ENCODE measurements around the gene COG8. TPM values are rescaled to one million over a fixed set of nuclear protein-coding genes. Genes with fewer than 3 reads are reported as not detected.

The COG8 gene
- total RNA-seq, 1 donor from 2014 or later, result 31.1 TPM

DNA sequence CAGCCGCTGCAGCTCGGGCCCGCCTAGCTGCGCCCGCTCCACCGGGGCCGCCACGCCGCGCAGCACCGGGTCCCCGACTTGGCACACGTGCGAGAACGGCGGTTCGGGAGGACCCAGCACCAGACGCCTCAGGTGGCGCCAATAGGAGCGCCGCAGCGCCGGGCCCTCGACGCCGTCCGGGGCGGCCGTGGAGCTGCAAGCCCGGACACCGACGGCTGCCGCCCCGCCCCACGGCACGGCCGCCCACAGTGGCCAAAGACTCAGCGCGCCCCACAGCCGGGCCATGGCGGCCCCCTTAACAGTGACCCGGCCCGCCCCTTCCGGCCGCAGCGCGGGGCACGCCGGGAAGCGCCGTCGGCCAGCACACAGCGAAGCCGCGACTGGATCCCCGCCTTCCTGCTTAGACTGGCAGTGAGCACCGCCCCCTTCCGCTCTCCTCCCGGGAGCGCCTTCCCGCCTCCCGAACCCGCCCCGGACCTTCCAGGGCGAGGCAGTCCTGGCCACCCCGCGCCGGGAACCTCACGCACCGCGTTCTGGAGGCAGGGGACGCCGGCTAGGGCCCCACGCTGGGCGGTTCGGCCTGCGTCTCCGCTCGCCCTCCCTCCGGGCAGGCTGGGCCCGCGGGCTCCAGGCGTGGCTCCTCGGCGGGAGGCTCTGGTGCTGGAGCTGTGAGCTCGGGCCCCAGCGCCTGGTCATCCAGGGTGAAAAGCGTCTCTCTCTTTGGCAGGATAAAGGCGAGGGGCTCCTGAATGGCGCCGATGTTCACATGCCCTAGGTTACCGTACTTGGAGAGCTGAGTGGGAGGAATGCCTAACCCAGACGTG is 8.9 kb downstream of the COG8 start, which contains the start of gene PDF:
Gene PDF, minus strand, starts transcription at position 303 of the 824 bp plus-strand sequence. Its CDS starts 18 bp downstream, at position 285.
- intact Hi-C loops (cut with DNase I), result no loop called here
- Histone ChIP-seq H3K4me3 (peak within 1 kb of the TSS; percentile 93), H3K27ac (peak within 1 kb of the TSS; percentile 90), H3K36me3 (peaks cover 77% of the 10 kb centered on the region), H3K27me3 (ENCODE audit: low read depth) (no peaks in the 10 kb centered on the region), H3K4me1 (peaks cover 32% of the 10 kb centered on the region), H3K9me3 (no peaks in the 10 kb centered on the region)
- ATAC-seq, result peak; percentile 98 to 99
- TF ChIP-seq, protein P1, sequence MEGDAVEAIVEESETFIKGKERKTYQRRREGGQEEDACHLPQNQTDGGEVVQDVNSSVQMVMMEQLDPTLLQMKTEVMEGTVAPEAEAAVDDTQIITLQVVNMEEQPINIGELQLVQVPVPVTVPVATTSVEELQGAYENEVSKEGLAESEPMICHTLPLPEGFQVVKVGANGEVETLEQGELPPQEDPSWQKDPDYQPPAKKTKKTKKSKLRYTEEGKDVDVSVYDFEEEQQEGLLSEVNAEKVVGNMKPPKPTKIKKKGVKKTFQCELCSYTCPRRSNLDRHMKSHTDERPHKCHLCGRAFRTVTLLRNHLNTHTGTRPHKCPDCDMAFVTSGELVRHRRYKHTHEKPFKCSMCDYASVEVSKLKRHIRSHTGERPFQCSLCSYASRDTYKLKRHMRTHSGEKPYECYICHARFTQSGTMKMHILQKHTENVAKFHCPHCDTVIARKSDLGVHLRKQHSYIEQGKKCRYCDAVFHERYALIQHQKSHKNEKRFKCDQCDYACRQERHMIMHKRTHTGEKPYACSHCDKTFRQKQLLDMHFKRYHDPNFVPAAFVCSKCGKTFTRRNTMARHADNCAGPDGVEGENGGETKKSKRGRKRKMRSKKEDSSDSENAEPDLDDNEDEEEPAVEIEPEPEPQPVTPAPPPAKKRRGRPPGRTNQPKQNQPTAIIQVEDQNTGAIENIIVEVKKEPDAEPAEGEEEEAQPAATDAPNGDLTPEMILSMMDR (IDR thresholded peaks at IDR 0.05), result no peak
- DNase-seq, result peak; percentile 97

DNA sequence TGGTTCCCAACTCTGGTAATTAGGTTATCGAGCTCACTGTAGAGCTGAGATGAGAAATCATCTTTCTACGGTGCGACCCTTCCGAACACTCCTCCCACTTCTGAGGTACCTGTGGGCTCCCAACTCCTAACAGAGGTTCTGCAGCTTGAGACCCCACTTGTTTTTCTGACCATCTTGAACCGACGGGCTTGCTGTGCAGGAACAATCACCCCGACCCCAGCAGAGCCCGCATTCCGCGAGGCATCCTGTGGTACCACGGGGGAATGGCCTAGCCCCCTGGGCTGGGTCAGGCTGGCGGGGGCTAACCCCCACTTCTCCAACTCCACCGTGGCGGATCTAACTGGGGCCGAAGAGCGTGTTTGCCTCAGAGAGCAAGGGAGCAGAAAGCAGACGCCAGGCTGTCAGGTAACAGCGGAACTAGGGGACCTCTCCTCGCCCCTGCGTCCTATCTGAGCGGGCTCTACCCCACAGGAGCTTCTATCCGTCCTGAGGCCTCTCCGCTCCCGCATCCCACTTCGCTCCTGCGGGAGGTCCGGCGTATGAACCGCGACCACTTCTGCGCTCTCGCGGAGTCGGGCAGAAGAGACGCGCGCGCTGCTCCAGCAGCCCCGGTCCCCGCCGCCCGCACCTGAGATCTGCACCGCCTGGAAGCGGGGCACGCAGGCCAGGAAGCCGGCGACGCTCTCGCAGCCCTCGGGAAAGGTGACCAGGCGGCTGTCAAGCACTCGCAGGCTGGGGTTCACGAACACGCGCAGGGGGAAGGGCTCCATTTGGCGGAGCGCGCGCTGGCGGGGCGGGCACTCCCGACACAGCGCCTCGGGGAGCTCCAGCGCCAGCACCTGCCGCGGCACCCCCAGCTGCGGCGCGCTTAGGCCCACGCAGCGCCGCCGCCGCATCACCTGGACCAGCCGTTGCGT is 9.7 kb downstream of the COG8 start:
- ATAC-seq (peak; percentile 65 to 67), DNase-seq (no peak)
- Histone ChIP-seq H3K36me3 (peaks cover 77% of the 10 kb centered on the region), H3K9me3 (no peaks in the 10 kb centered on the region), H3K4me1 (peaks cover 33% of the 10 kb centered on the region), H3K27ac (peak overlapping the region; percentile 90), H3K27me3 (ENCODE audit: low read depth) (no peaks in the 10 kb centered on the region), H3K4me3 (peak overlapping the region; percentile 93)
- TF ChIP-seq, protein P1 (IDR thresholded peaks at IDR 0.05), result no peak
- intact Hi-C loops (cut with DNase I), result no loop called here

DNA sequence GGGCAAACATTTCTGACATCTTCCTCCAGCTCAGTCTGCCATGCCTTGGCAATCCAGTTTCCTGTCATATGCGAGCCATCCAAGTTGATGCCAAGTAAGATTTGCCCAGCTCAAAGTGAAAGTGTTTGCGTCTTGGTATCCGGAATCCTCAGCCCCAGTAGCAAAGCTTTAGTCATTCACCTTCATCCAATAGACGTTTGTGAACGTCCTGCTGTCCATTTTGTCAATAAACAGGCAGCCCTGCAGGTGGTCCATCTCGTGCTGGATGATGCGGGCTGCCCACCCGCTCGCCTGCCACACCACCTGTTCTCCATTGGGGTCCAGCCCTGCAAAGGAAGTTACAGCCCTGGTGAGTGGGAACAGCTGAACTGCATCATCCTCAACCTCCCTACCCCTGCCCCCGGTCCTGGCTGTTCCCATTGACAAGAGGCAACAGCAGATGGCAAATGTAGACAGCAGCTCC is 10.5 kb downstream of the COG8 start:
- Histone ChIP-seq H3K9me3 (no peaks in the 10 kb centered on the region), H3K36me3 (peaks cover 77% of the 10 kb centered on the region), H3K4me1 (peaks cover 40% of the 10 kb centered on the region), H3K4me3 (peak overlapping the region; percentile 93), H3K27me3 (ENCODE audit: low read depth) (no peaks in the 10 kb centered on the region), H3K27ac (no peak overlapping the region)
- no peak for DNase-seq
- no peak for ATAC-seq
- TF ChIP-seq, protein P1 (IDR thresholded peaks at IDR 0.05), result no peak
- intact Hi-C loops (cut with DNase I), result no loop called here

GRCh38 chr16:69327585-69328310 is 11.6 kb downstream of the COG8 start:
- Histone ChIP-seq H3K4me3 (no peak overlapping the region), H3K36me3 (peaks cover 77% of the 10 kb centered on the region), H3K9me3 (no peaks in the 10 kb centered on the region), H3K4me1 (peaks cover 40% of the 10 kb centered on the region), H3K27me3 (ENCODE audit: low read depth) (no peaks in the 10 kb centered on the region), H3K27ac (no peak overlapping the region)
- no peak for DNase-seq
- intact Hi-C loops (cut with DNase I), result no loop called here
- ATAC-seq, result no peak
- TF ChIP-seq, protein P1 (IDR thresholded peaks at IDR 0.05), result no peak
